ENCODE data around the gene SAXO1.

Gene SAXO1

GRCh38 chr9:18910916-18911315 is 122.1 kb downstream of the SAXO1 start:
- no peak for DNase-seq (ENCODE audit: low read depth in 3 of 3)

GRCh38 chr9:18910435-18910834 is 122.6 kb downstream of the SAXO1 start:
- no peak for DNase-seq (ENCODE audit: low read depth in 3 of 3)

GRCh38 chr9:18909140-18910018 is 123.6 kb downstream of the SAXO1 start:
- no peak for DNase-seq (ENCODE audit: low read depth in 3 of 3)

- no peak for DNase-seq (ENCODE audit: low read depth in 3 of 3)
These were observed 124.9 kb downstream of the SAXO1 start for GRCh38 chr9:18907927-18908625.

GRCh38 chr9:18906656-18907395 is 126.2 kb downstream of the SAXO1 start:
- DNase-seq (ENCODE audit: low read depth in 3 of 3): no peak

- DNase-seq (ENCODE audit: low read depth in 3 of 3): no peak
These were observed 127.0 kb downstream of the SAXO1 start for GRCh38 chr9:18905883-18906629.

- no peak for DNase-seq (ENCODE audit: low read depth in 3 of 3)
These were observed 127.8 kb downstream of the SAXO1 start for GRCh38 chr9:18905028-18905882.

- no peak for DNase-seq (ENCODE audit: low read depth in 3 of 3)
These were observed 129.6 kb downstream of the SAXO1 start for GRCh38 chr9:18903450-18903849.

- no peak for DNase-seq (ENCODE audit: low read depth in 3 of 3)
These were observed 136.4 kb downstream of the SAXO1 start for GRCh38 chr9:18896531-18897179.

GRCh38 chr9:18896004-18896403 is 137.0 kb downstream of the SAXO1 start:
- DNase-seq (ENCODE audit: low read depth in 3 of 3): no peak

GRCh38 chr9:18893491-18893890 is 139.5 kb downstream of the SAXO1 start:
- no peak for DNase-seq (ENCODE audit: low read depth in 3 of 3)

- no peak for DNase-seq (ENCODE audit: low read depth in 3 of 3)
These were observed 140.0 kb downstream of the SAXO1 start for GRCh38 chr9:18893046-18893445.

- DNase-seq (ENCODE audit: low read depth in 3 of 3): no peak
These were observed 140.9 kb downstream of the SAXO1 start for GRCh38 chr9:18891946-18892670.

GRCh38 chr9:18890372-18890771 is 142.6 kb downstream of the SAXO1 start:
- no peak for DNase-seq (ENCODE audit: low read depth in 3 of 3)

GRCh38 chr9:18889550-18889949 is 143.5 kb downstream of the SAXO1 start:
- DNase-seq (ENCODE audit: low read depth in 3 of 3): no peak

- DNase-seq (ENCODE audit: low read depth in 3 of 3): no peak
These were observed 144.7 kb downstream of the SAXO1 start for GRCh38 chr9:18888290-18888689.

- no peak for DNase-seq (ENCODE audit: low read depth in 3 of 3)
These were observed 145.5 kb downstream of the SAXO1 start for GRCh38 chr9:18887546-18887945.

GRCh38 chr9:18881758-18882157 is 151.3 kb downstream of the SAXO1 start:
- DNase-seq (ENCODE audit: low read depth in 3 of 3): no peak

GRCh38 chr9:18877984-18878383 is 155.0 kb downstream of the SAXO1 start:
- DNase-seq (ENCODE audit: low read depth in 3 of 3): no peak
